ENCODE results near the gene MITD1. TPM values are rescaled to one million over a fixed set of nuclear protein-coding genes. Genes with fewer than 3 reads are reported as not detected.
"Not testable (repeated sequence)": the region's sequence is repeated elsewhere in the genome, so short reads cannot be mapped to it uniquely, and the experiment has no call there.

The MITD1 gene
- total RNA-seq, 4 donors from 2014 or later, result 15.3 to 38.3 (median 24.1) TPM

GRCh38 chr2:99198103-99198841 lies 17.4 kb upstream of the MITD1 start:
- ATAC-seq (ENCODE audit: low FRiP score), result no peak
- no peak for DNase-seq (ENCODE audit: low spot score)
- TF ChIP-seq CTCF (IDR thresholded peaks at IDR 0.05), result no peak

DNA sequence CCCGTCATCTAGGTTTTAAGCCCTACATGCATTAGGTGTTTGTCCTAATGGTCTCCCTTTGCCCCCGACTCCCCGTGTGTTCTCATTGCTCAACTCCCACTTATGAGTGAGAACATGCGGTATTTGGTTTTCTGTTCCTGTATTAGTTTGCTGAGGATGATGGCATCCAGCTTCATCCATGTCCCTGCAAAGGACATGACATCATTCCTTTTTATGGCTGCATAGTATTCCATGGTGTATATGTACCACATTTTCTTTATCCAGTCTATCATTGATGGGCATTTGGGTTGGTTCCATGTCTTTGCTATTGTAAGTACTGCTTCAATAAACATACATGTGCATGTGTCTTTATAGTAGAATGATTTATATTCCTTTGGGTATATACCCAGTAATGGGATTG lies 11.5 kb upstream of the MITD1 start:
- ATAC-seq (ENCODE audit: low FRiP score); DNase-seq (ENCODE audit: low spot score): not testable (repeated sequence)

- ATAC-seq (ENCODE audit: low FRiP score) (no peak), DNase-seq (ENCODE audit: low spot score) (no peak)
- no peak for TF ChIP-seq CTCF (IDR thresholded peaks at IDR 0.05)
Measured at GRCh38 chr2:99190548-99190947, 9.7 kb upstream of the MITD1 start.

- no peak for DNase-seq (ENCODE audit: low spot score)
- ATAC-seq (ENCODE audit: low FRiP score), result no peak
- TF ChIP-seq CTCF (IDR thresholded peaks at IDR 0.05), result no peak
Measured at GRCh38 chr2:99188357-99188756, 7.5 kb upstream of the MITD1 start.

DNA sequence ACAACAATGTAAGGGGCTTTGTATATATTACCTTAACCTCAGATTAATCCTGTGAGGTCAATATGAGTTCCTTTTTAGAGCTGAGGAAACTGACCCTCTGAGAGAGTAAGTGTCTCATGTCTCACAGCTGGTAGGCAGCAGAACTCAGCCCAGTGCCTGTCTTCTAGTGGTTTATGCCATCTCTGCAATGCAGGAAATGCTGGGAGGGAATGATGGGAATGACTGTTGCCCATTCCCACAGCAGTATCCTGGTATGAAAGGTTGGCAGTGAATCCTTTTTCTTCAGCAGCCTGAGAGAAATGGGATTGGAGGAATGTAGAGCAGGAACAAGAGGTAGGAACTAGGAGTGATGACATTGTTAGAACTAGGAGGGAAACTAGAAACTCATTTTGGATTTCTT lies 6.2 kb upstream of the MITD1 start:
- ATAC-seq (ENCODE audit: low FRiP score), result no peak
- no peak for TF ChIP-seq CTCF (IDR thresholded peaks at IDR 0.05)
- no peak for DNase-seq (ENCODE audit: low spot score)

DNA sequence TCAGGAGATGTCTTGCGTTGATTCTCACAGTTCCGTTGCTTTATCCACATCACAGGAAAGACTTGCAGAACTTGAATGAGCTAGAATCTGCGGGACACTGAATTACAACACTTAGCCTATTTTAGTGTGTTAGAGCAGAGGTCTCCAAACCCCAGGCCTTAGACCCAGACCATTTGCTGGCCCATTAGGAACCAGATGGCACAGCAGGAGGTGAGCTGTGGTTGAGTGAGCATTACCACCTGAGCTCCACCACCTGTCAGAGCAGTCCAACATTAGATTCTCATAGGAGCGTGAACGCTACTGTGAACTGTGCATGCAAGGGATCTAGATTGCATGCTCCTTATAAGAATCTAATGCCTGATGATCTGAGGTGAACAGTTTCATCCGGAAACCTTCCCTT lies 4.0 kb upstream of the MITD1 start:
- ATAC-seq (ENCODE audit: low FRiP score) (no peak), DNase-seq (ENCODE audit: low spot score) (no peak)
- no peak for TF ChIP-seq CTCF (IDR thresholded peaks at IDR 0.05)

DNA sequence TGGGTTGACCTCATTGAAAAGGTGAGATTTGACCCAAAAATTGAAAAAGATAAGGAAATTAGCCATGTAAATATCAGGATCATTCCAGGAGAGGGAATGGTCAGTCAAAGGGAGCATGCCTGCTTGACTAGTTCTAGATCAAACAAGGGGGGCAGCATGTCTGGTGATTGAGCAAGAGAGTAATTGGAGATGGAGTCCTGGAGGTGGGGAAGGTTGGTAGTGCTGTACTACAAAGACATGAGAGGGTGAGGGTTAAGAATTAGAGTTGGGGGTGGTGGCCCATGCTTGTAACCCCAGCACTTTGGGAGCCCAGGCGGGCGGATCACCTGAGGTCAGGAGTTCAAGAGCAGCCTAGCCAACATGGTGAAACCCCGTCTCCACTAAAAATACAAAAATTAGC lies 2.2 kb upstream of the MITD1 start:
- DNase-seq (ENCODE audit: low spot score), result no peak
- no peak for ATAC-seq (ENCODE audit: low FRiP score)
- TF ChIP-seq CTCF (IDR thresholded peaks at IDR 0.05), result no peak
